H7 (cell line): Measurements from ENCODE around the gene AMD1. TPM values are rescaled to one million over a fixed set of nuclear protein-coding genes. Genes with fewer than 3 reads are reported as not detected.
A peak's percentile ranks its signal among the peaks of the same experiment; 100 is the strongest.
"Not testable (repeated sequence)": the region's sequence is repeated elsewhere in the genome, so short reads cannot be mapped to it uniquely, and the experiment has no call there.

Experiments
- DNase-seq: peaks from one replicate; pipeline ENCODE4 v3.0.0; 2012
- H3K27me3 ChIP-seq: 2 replicates; pipeline ENCODE4 v1.6.0; 2011; ENCODE audit warnings: mild to moderate bottlenecking, low read length; ENCODE audit not compliant: control insufficient read depth, insufficient read depth
- H3K36me3 ChIP-seq: replicated peaks from 2 replicates; pipeline ENCODE4 v1.5.1; 2011; ENCODE audit warnings: low read length; ENCODE audit not compliant: control insufficient read depth, insufficient read depth
- H3K4me3 ChIP-seq: 2 replicates; pipeline ENCODE4 v1.5.1; 2011; ENCODE audit warnings: low read depth, mild to moderate bottlenecking, control low read depth, low read length, moderate library complexity; ENCODE audit not compliant: insufficient read depth
- total RNA-seq: library from RNA; depleted of rRNA; stranded (reverse); fragments of >200 nt; shearing (Covaris generic); gene quantifications from 2 replicates; pipeline ENCODE4 v1.2.3, GENCODE V29; 2014; rRNA removed

The AMD1 gene
- 124 and 129 TPM in 2 replicates for total RNA-seq

GRCh38 chr6:110873981-110874879 lies at the start of gene AMD1:
Gene AMD1 (plus strand): TSS chr6:110874785. CDS start chr6:110875106, 321 bp downstream.
- H3K27me3 ChIP-seq: no peaks in the 10 kb centered on the region
- H3K36me3 ChIP-seq: no peaks in the 10 kb centered on the region
- DNase-seq: peak; percentile 97
- H3K4me3 ChIP-seq: peak within 1 kb of the TSS; percentile 98

GRCh38 chr6:110826236-110827129 lies 48.1 kb upstream of the AMD1 start:
- no peak for DNase-seq
- H3K36me3 ChIP-seq: no peaks in the 10 kb centered on the region
- no peaks in the 10 kb centered on the region for H3K27me3 ChIP-seq
- no peak overlapping the region for H3K4me3 ChIP-seq

- Histone ChIP-seq H3K36me3 (no peaks in the 10 kb centered on the region), H3K4me3 (no peak overlapping the region), H3K27me3 (no peaks in the 10 kb centered on the region)
- DNase-seq: no peak
These were observed 46.2 kb upstream of the AMD1 start for GRCh38 chr6:110828396-110828795.

GRCh38 chr6:110831405-110831804 lies 43.2 kb upstream of the AMD1 start:
- DNase-seq: no peak
- Histone ChIP-seq H3K36me3 (no peaks in the 10 kb centered on the region), H3K4me3 (no peak overlapping the region), H3K27me3 (no peaks in the 10 kb centered on the region)

GRCh38 chr6:110833831-110834230 lies 40.8 kb upstream of the AMD1 start:
- no peak for DNase-seq
- H3K4me3 ChIP-seq: no peak overlapping the region
- H3K36me3 ChIP-seq: no peaks in the 10 kb centered on the region
- H3K27me3 ChIP-seq: no peaks in the 10 kb centered on the region

GRCh38 chr6:110835751-110836150 lies 38.8 kb upstream of the AMD1 start:
- DNase-seq, H3K36me3 ChIP-seq, H3K4me3 ChIP-seq, H3K27me3 ChIP-seq: not testable (repeated sequence)

- Histone ChIP-seq H3K4me3 (no peak overlapping the region), H3K36me3 (no peaks in the 10 kb centered on the region), H3K27me3 (no peaks in the 10 kb centered on the region)
- DNase-seq: no peak
These were observed 33.3 kb upstream of the AMD1 start for GRCh38 chr6:110841266-110841665.

GRCh38 chr6:110849781-110850180 lies 24.8 kb upstream of the AMD1 start:
- no peaks in the 10 kb centered on the region for H3K36me3 ChIP-seq
- DNase-seq: no peak
- no peak overlapping the region for H3K4me3 ChIP-seq
- H3K27me3 ChIP-seq: no peaks in the 10 kb centered on the region

- no peak for DNase-seq
- H3K27me3 ChIP-seq: no peaks in the 10 kb centered on the region
- H3K4me3 ChIP-seq: no peak overlapping the region
- no peaks in the 10 kb centered on the region for H3K36me3 ChIP-seq
These were observed 21.8 kb upstream of the AMD1 start for GRCh38 chr6:110852773-110853172.

GRCh38 chr6:110853754-110854477 lies 20.7 kb upstream of the AMD1 start:
- no peak for DNase-seq
- Histone ChIP-seq H3K27me3 (no peaks in the 10 kb centered on the region), H3K36me3 (no peaks in the 10 kb centered on the region), H3K4me3 (no peak overlapping the region)

- no peak for DNase-seq
- no peak overlapping the region for H3K4me3 ChIP-seq
- no peaks in the 10 kb centered on the region for H3K36me3 ChIP-seq
- H3K27me3 ChIP-seq: no peaks in the 10 kb centered on the region
These were observed 18.3 kb upstream of the AMD1 start for GRCh38 chr6:110856296-110856695.

GRCh38 chr6:110858016-110858415 lies 16.6 kb upstream of the AMD1 start:
- no peak for DNase-seq
- Histone ChIP-seq H3K4me3 (no peak overlapping the region), H3K36me3 (no peaks in the 10 kb centered on the region), H3K27me3 (no peaks in the 10 kb centered on the region)

GRCh38 chr6:110858562-110859214 lies 15.9 kb upstream of the AMD1 start:
- Histone ChIP-seq H3K27me3 (no peaks in the 10 kb centered on the region), H3K4me3 (no peak overlapping the region), H3K36me3 (no peaks in the 10 kb centered on the region)
- no peak for DNase-seq

GRCh38 chr6:110859335-110859792 lies 15.2 kb upstream of the AMD1 start:
- DNase-seq: no peak
- no peaks in the 10 kb centered on the region for H3K27me3 ChIP-seq
- H3K4me3 ChIP-seq: no peak overlapping the region
- no peaks in the 10 kb centered on the region for H3K36me3 ChIP-seq
